Activated CD4-positive, alpha-beta T cell treated with anti-CD3 and anti-CD28 coated beads, Interleukin-10, Interleukin-2, amounts not matched to agents 100 ng/mL and 50 ng/mL, durations not matched to agents 16 hours and 8 hours (primary cell): ENCODE results near the gene RERE.
A peak's percentile ranks its signal among the peaks of the same experiment; 100 is the strongest.

Experiments
- DNase-seq: peaks from one replicate; pipeline ENCODE4 v3.0.0-alpha.2; 2020

The RERE gene

DNA sequence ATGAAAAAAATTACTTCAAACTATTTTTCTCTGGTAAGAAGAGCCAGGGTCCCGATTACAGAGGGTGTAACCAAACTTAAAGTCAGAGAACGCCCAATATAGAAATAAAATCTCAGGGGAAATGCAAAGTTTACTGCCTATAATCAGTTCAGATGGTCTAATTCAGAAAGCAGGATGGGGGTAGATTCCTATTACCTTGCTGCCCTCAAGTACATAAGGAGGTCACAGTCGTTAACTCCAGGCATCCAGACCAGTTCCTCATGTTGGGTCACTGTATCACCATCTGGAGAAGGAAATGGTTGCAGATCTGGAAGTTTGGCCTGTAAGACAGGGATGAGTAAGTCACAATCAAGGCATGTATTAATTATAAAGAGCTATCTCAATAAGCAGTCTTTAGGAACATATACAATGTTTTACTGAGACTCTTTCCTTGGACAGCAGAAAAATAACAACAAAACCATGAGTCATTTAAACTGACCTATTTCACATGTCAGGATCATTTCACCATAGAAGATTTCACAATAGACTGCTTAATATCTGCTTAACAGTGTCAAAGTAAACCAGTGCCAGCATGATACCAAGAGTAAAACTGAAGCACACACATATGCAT lies 320.1 kb downstream of the RERE start:
- no peak for DNase-seq

- no peak for DNase-seq
Measured at GRCh38 chr1:8496473-8496872, 321.0 kb downstream of the RERE start.

GRCh38 chr1:8495928-8496401 lies 321.5 kb downstream of the RERE start:
- peak; percentile 76 for DNase-seq

GRCh38 chr1:8494681-8495080 lies 322.8 kb downstream of the RERE start:
- no peak for DNase-seq

GRCh38 chr1:8493916-8494540 lies 323.4 kb downstream of the RERE start:
- no peak for DNase-seq

DNA sequence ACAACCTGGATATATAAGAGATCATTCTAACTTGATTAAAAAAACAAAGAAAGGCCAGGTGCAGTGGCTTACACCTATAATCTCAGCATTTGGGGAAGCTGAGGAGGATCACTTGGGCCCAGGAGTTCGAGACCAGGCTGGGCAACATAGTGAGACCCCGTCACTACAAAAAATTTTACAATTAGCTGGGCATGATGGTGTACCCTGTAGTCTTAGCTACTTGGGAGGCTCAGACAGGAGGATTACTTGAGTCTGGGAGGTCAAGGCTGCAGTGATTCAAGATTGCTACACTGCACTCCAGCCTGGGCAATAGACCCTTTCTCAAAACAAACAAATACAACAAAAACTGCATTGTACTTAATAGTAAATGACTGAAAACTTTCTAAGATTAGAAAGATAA lies 330.2 kb downstream of the RERE start:
- no peak for DNase-seq

GRCh38 chr1:8486047-8486446 lies 331.4 kb downstream of the RERE start:
- no peak for DNase-seq

DNA sequence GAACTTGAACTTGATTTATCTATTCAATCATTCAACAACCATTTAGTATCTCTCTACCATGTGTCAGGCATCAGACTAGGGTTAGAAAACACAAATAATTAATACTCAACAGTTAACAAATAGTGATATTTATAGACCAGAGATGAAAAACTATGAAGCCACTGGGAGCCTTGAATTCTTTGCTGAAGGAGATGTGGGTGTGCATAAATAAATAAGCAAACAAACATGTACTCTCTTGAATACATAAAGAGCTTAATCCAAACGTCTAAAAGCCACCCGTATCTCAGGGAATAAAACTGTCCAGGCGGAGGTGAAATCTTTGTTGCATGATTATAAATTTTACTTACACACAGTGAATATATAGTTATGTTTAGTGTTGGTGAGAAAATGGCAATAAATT lies 333.9 kb downstream of the RERE start:
- DNase-seq, result no peak

- DNase-seq, result no peak
Measured at GRCh38 chr1:8482979-8483381, 334.5 kb downstream of the RERE start.

DNA sequence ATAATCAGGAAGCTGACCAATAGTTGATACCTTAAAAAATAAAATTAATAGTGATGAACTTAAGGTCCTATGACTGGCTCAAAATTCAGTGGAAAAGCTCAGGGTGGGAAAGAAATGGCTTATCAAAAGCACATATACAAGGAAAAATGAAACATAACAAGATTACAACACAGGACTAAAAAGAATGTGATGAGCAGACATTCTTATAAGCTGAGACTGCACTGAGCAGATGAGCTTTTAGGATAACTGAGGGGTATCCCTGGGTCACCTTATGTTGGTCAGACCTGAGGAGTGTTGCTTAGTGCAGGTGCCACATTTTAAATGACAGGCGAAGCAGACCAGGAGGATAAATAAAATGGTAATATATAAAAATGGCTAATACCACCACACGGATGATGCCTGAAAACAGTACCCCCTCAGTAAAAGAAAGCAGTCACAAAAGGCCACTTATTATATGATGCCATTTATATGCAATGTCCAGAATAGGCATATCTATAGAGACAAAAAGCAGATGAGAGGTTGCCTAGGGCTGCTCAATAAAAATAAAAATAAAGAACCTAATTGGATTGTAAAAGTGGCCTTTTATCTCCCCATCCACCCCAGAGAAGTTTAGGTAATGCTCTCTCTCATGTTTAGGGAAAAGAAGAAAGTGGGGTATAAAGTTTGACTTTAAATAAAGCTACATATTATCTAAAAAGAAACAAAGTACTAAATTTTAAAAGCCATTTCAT lies 335.6 kb downstream of the RERE start:
- DNase-seq, result no peak

GRCh38 chr1:8478566-8478965 lies 338.9 kb downstream of the RERE start:
- DNase-seq, result no peak

DNA sequence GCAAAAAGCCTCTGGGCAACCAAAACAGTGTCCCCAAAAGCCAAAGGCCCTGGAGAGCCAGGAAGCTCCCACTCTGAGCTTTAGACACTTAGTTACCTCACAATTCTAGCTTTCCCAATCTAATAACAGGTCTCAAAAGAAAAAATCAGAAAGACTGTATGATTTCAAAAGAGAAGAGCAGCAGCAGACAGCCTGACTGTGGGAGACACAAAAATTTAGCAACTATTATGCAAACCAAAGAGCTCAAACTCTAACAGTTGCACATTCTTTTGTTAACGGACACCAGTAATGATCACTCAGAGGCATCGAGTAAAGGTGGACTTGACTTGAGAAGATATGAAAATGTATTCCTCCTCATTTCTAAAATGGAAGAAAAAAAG lies 339.5 kb downstream of the RERE start:
- no peak for DNase-seq

DNA sequence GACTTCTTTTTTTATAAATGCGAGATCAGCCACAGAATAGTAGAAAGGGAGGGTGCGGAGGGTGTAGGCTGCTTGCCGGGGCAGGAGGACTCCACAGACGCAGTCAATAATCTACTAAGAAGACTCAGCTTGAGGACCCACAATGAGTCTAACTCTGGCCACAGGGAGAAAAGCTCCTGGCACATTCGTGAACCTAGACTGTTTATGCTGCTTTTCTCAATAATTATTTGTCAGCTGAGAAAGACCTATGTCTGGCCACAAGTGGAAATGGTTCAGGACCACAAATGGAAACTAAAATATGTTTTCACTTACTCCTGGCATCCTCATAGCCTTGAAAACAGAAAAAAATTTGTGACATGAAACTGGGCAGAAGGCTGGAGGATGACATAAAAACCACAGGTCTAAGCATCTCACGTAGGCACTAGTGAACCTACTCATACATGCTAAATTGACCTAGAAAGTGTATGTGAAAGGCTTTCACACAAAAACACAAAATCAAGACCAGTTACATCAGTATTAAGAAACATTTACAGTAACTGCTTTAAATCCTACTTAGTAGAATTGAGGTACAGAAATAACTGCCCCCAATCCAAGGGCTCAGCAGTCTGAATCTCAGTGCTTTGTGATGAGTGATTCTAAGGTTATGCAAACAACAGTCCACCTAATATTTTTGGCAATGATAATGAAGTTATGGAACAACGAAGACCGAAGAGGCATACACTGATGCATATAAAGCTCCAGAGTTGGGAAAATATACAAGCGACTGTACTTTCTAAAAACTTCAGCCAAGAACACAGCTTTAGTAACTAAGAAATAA lies 340.1 kb downstream of the RERE start:
- peak; percentile 77 for DNase-seq

DNA sequence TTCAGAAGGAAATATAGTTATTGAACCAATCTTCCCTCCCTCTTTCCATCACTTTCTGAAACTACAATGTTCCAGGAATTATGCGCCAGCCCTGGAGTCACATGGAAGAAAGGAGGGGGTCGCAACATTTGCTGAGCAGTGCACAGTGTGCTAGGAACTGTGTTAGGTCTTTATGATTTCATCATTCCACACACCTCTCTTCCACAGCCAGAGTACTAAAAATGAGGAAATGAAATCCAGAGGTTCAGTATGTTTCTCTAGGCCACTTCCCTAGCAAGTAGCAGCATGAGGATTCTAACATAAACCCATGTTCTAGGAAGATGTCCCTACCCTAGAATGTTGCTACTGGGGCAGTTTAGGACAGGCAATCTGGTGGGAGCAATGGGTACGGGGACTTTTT lies 341.4 kb downstream of the RERE start:
- DNase-seq, result no peak

- peak; percentile 22 for DNase-seq
Measured at GRCh38 chr1:8474369-8474768, 343.1 kb downstream of the RERE start.

- DNase-seq, result no peak
Measured at GRCh38 chr1:8473891-8474300, 343.5 kb downstream of the RERE start.

- peak; percentile 59 for DNase-seq
Measured at GRCh38 chr1:8473121-8473875, 344.1 kb downstream of the RERE start.

DNA sequence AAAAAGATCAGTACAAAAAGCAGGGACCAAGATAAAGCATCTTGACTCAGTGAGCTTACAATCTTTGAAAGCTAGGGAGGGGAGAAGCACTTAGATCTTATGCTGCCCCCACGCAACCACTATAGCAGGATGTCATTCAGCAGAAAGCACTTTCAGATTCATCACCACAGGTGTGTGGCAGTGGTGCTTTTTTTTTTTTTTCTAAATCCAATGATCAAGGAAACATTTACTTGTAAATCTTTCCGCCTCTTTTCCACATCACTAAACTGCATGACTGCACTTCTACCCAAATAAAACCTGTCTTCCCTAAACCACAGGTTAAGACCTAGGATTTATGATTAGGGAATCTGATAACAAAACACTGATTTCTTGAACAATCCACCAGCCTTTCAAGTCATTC lies 344.8 kb downstream of the RERE start:
- peak; percentile 60 for DNase-seq

- DNase-seq, result no peak
Measured at GRCh38 chr1:8471451-8471850, 346.0 kb downstream of the RERE start.

- DNase-seq, result no peak
Measured at GRCh38 chr1:8468751-8469150, 348.7 kb downstream of the RERE start.

DNA sequence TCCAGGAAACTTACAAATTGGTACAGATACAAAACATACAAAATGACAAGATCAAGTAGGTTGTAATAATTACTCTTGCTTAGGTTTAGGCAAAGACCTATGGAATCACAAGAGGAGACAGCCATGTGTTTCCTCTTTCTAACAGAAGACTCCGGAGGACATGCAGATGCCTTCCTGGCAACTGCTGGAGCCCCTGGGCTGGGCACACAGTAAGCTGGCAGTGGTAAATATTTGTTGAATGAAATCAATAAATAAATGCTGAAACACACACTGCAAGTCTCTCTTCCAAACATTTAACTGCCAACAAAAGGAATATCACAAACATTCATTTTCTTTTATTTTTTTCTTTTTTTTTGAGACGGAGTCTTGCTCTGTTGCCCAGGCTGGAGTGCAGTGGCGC lies 350.1 kb downstream of the RERE start:
- DNase-seq, result no peak

GRCh38 chr1:8465692-8466091 lies 351.7 kb downstream of the RERE start:
- DNase-seq, result no peak

- DNase-seq, result no peak
Measured at GRCh38 chr1:8465013-8465412, 352.4 kb downstream of the RERE start.
